Motor neuron (in vitro differentiated cells): Measurements from ENCODE around the gene COL25A1. TPM values are rescaled to one million over a fixed set of nuclear protein-coding genes. Genes with fewer than 3 reads are reported as not detected.
A peak's percentile ranks its signal among the peaks of the same experiment; 100 is the strongest.
"Not testable (repeated sequence)": the region's sequence is repeated elsewhere in the genome, so short reads cannot be mapped to it uniquely, and the experiment has no call there.

Experiments used
- ATAC-seq, 8 experiments: fragments of 200-7000 bp; cut with Tn5 transposase; replicated peaks in 6 of 8; 2 replicates each; pipeline ENCODE4 v1.8.0; 2021; ENCODE audit warnings: mild to moderate bottlenecking in 8 of 8, moderate library complexity in 8 of 8
- H3K27ac ChIP-seq, 2 donors: fragments of 250-450 bp; sonication (Bioruptor Pico); 2 replicates each; pipeline ENCODE4 v1.9.0; 2021; ENCODE audit warnings: antibody characterized with exemption in 2 of 2, mild to moderate bottlenecking in 2 of 2, moderate library complexity in 1 of 2
- H3K4me1 ChIP-seq, 2 donors: fragments of 250-450 bp; sonication (Bioruptor Pico); replicated peaks in 1 of 2; 2 replicates each; pipeline ENCODE4 v1.6.1; 2021; ENCODE audit warnings: antibody characterized with exemption in 2 of 2, mild to moderate bottlenecking in 2 of 2, moderate library complexity in 1 of 2
- H3K4me3 ChIP-seq, 5 donors: fragments of 250-450 bp; sonication (Bioruptor Pico); 2 replicates each; pipeline ENCODE4 v1.9.0; 2021; ENCODE audit warnings: antibody characterized with exemption in 5 of 5, mild to moderate bottlenecking in 5 of 5, moderate library complexity in 4 of 5
- WGBS, 10 experiments: fragments of 450-650 bp; shearing (Covaris generic); methylation state at CpG; one replicate each; pipeline ENCODE4 v1.0.0; 2022; 5-methylcytosine and 5-hydroxymethylcytosine counted together
- in situ Hi-C, 9 experiments: fragments of 400-800 bp; cut with MboI; loops; one replicate each; pipeline ENCODE4 v1.15.0; 2021; ENCODE audit warnings: low sequenced_read_pairs in 9 of 9, low pct_unique_long_range_greater_than_20kb in 2 of 9; ENCODE audit not compliant: unreplicated experiment in 9 of 9
- total RNA-seq, 8 experiments: library from RNA; unstranded; fragments of 300-600 nt; gene quantifications; 2 replicates each; pipeline versions ENCODE4 v1.2.3 to v1.2.4, GENCODE V29; 2022

COL25A1 gene
- total RNA-seq, 8 experiments from 2014 or later = 1.3 to 15.1 (median 2.7) TPM

GRCh38 chr4:109040441-109040840 lies 262.0 kb downstream of the COL25A1 start:
- H3K4me3 ChIP-seq = no peak overlapping the region
- 42 to 100% (median 93%) methylated on average over 2 to 5 of the region's 5 CpGs for WGBS, 10 experiments
- H3K4me1 ChIP-seq = peaks cover 0 to 8% of the 10 kb centered on the region in 2 donors
- ATAC-seq = no peak
- in situ Hi-C loops = no loop called here
- H3K27ac ChIP-seq = no peak overlapping the region

GRCh38 chr4:109037026-109037425 lies 265.4 kb downstream of the COL25A1 start:
- in situ Hi-C loops = no loop called here
- Histone ChIP-seq H3K27ac (no peak overlapping the region), H3K4me1 (peaks cover 0 to 8% of the 10 kb centered on the region in 2 donors), H3K4me3 (no peak overlapping the region)
- no peak for ATAC-seq
- 11 to 86% (median 78%) methylated on average over 1 to 2 of the region's 2 CpGs; no CpG with 5 or more reads in 2 of the 10 experiments for WGBS, 10 experiments

GRCh38 chr4:109033993-109034392 lies 268.5 kb downstream of the COL25A1 start:
- no peak overlapping the region for H3K4me3 ChIP-seq
- ATAC-seq = no peak
- peaks cover 0 to 8% of the 10 kb centered on the region in 2 donors for H3K4me1 ChIP-seq
- in situ Hi-C loops = no loop called here
- no peak overlapping the region for H3K27ac ChIP-seq
- 18 to 100% (median 89%) methylated on average over 1 of the region's 1 CpG for WGBS, 10 experiments

- WGBS, 10 experiments = 44 to 94% (median 54%) methylated on average over 2 to 5 of the region's 5 CpGs; no CpG with 5 or more reads in 4 of the 10 experiments
- H3K4me1 ChIP-seq = peaks cover 0 to 8% of the 10 kb centered on the region in 2 donors
- no peak overlapping the region for H3K27ac ChIP-seq
- no peak for ATAC-seq
- in situ Hi-C loops = no loop called here
- H3K4me3 ChIP-seq = no peak overlapping the region
These were observed 269.8 kb downstream of the COL25A1 start for GRCh38 chr4:109032671-109033070.

GRCh38 chr4:109029987-109030386 lies 272.5 kb downstream of the COL25A1 start:
- in situ Hi-C loops = no loop called here
- H3K4me3 ChIP-seq = no peak overlapping the region
- H3K4me1 ChIP-seq = no peaks in the 10 kb centered on the region
- no peak overlapping the region for H3K27ac ChIP-seq
- ATAC-seq = no peak
- WGBS, 10 experiments = 41 to 100% (median 86%) methylated on average over 2 to 4 of the region's 4 CpGs; no CpG with 5 or more reads in 2 of the 10 experiments

- no peak overlapping the region for H3K4me3 ChIP-seq
- no peak overlapping the region for H3K27ac ChIP-seq
- in situ Hi-C loops = no loop called here
- no peak for ATAC-seq
- whole genome bisulfite sequencing, 10 experiments = 60 to 100% (median 89%) methylated on average over 1 to 5 of the region's 5 CpGs
- H3K4me1 ChIP-seq = no peaks in the 10 kb centered on the region
These were observed 275.4 kb downstream of the COL25A1 start for GRCh38 chr4:109027016-109027500.

GRCh38 chr4:109026588-109026987 lies 275.9 kb downstream of the COL25A1 start:
- no peaks in the 10 kb centered on the region for H3K4me1 ChIP-seq
- in situ Hi-C loops = no loop called here
- H3K4me3 ChIP-seq = no peak overlapping the region
- 64 to 98% (median 87%) methylated on average over 1 to 4 of the region's 4 CpGs; no CpG with 5 or more reads in 1 of the 10 experiments for WGBS, 10 experiments
- no peak overlapping the region for H3K27ac ChIP-seq
- no peak for ATAC-seq

GRCh38 chr4:109025471-109026076 lies 276.9 kb downstream of the COL25A1 start:
- H3K4me3 ChIP-seq = no peak overlapping the region
- peak in 1 of 8 experiments; percentile 16 for ATAC-seq
- in situ Hi-C loops = no loop called here
- no peaks in the 10 kb centered on the region for H3K4me1 ChIP-seq
- H3K27ac ChIP-seq = no peak overlapping the region
- 0 to 100% (median 50%) methylated on average over 1 to 3 of the region's 3 CpGs; no CpG with 5 or more reads in 3 of the 10 experiments for WGBS, 10 experiments

- peak in 3 of 8 experiments; percentile 29 to 74 (median 31) for ATAC-seq
- in situ Hi-C loops = no loop called here
- Histone ChIP-seq H3K4me1 (no peaks in the 10 kb centered on the region), H3K27ac (no peak overlapping the region), H3K4me3 (no peak overlapping the region)
- WGBS, 10 experiments = 0 to 100% (median 80%) methylated on average over 1 of the region's 1 CpG; no CpG with 5 or more reads in 2 of the 10 experiments
These were observed 279.5 kb downstream of the COL25A1 start for GRCh38 chr4:109022961-109023360.

- ATAC-seq, in situ Hi-C loops, H3K4me1 ChIP-seq: not testable (repeated sequence)
These were observed 280.8 kb downstream of the COL25A1 start for GRCh38 chr4:109021630-109022029.

GRCh38 chr4:109020861-109021260 lies 281.6 kb downstream of the COL25A1 start:
- ATAC-seq = no peak
- in situ Hi-C loops = no loop called here
- WGBS, 10 experiments = 83 to 100% (median 94%) methylated on average over 1 to 4 of the region's 4 CpGs; no CpG with 5 or more reads in 3 of the 10 experiments
- H3K4me1 ChIP-seq = no peaks in the 10 kb centered on the region
- H3K4me3 ChIP-seq = no peak overlapping the region
- no peak overlapping the region for H3K27ac ChIP-seq

More at GRCh38 chr4:109021630-109022029, 280.8 kb downstream of the COL25A1 start:
- not testable (repeated sequence) for H3K27ac ChIP-seq, H3K4me3 ChIP-seq
- 47 to 100% (median 97%) methylated on average over 1 to 5 of the region's 6 CpGs; no CpG with 5 or more reads in 1 of the 10 experiments for WGBS, 10 experiments

GRCh38 chr4:109016200-109016599 lies 286.3 kb downstream of the COL25A1 start:
- Histone ChIP-seq H3K4me3 (no peak overlapping the region), H3K4me1 (no peaks in the 10 kb centered on the region), H3K27ac (no peak overlapping the region)
- in situ Hi-C loops = no loop called here
- ATAC-seq = no peak
- 0 to 100% (median 67%) methylated on average over 1 of the region's 5 CpGs; no CpG with 5 or more reads in 5 of the 10 experiments for WGBS, 10 experiments

- Histone ChIP-seq H3K4me3 (no peak overlapping the region), H3K27ac (no peak overlapping the region), H3K4me1 (peaks cover 0 to 1% of the 10 kb centered on the region in 2 donors)
- ATAC-seq = no peak
- in situ Hi-C loops = no loop called here
- WGBS, 10 experiments = 21 to 100% (median 64%) methylated on average over 1 to 2 of the region's 2 CpGs; no CpG with 5 or more reads in 1 of the 10 experiments
These were observed 287.0 kb downstream of the COL25A1 start for GRCh38 chr4:109015413-109015810.
